Measurements from ENCODE around the gene XIRP1.

XIRP1 gene

GRCh38 chr3:39156421-39156820, 36.0 kb downstream of the XIRP1 start:
- no peaks in the 10 kb centered on the region for H3K27me3 ChIP-seq (replicated peaks; ENCODE audit: control insufficient read depth, insufficient read depth, low read length)
- H3K4me3 ChIP-seq (ENCODE audit: low read length), result no peak overlapping the region
- H3K4me1 ChIP-seq (ENCODE audit: control insufficient read depth, insufficient read depth, low read length), result peaks cover 29% of the 10 kb centered on the region
- no peaks in the 10 kb centered on the region for H3K36me3 ChIP-seq (ENCODE audit: control insufficient read depth, insufficient read depth, low read length, severe bottlenecking)
- no peak for DNase-seq (ENCODE audit: low read depth)
- H3K9ac ChIP-seq (ENCODE audit: low read length), result no peak overlapping the region
- no peaks in the 10 kb centered on the region for H3K9me3 ChIP-seq (ENCODE audit: control insufficient read depth, low read length)

DNA sequence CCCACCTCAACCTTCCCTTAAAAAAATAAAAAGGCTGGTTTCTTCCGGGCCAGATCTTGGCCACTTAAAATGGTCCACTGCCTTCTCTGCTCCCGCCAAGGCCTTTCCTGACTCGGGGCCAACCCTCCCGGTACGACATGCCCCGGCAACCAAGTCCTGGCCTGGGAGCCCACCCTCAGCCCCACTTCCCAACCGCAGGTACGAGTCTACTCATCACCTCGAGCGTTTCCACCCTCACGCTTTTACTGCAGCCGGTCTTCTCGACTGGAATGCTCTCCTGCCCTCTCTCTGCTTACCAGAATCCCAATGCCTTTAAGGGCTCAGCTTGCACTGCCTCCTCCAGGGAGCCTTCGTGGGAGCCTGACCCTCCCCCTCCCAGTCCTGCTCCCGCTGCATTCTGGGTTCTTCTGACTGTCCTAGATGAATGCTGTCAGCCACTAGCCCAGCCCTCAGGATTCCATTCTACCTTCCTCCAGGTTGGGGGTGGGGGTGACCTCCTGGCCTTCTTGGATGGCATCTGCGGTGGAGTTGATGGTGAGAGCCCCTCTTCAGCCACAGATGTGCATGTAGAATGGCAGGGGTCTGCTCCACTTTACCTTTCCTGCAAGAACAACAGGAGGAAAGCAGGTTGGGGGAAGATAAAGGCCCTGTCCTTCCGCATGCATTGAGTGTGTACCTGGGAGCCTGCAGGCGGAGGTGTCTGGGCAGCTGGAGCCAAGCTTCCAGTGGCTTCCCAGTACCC, 37.9 kb downstream of the XIRP1 start:
- H3K27me3 ChIP-seq (replicated peaks; ENCODE audit: control insufficient read depth, insufficient read depth, low read length), result no peaks in the 10 kb centered on the region
- peaks cover 39% of the 10 kb centered on the region for H3K4me1 ChIP-seq (ENCODE audit: control insufficient read depth, insufficient read depth, low read length)
- peak; percentile 20 for DNase-seq (ENCODE audit: low read depth)
- H3K9me3 ChIP-seq (ENCODE audit: control insufficient read depth, low read length), result no peaks in the 10 kb centered on the region
- no peaks in the 10 kb centered on the region for H3K36me3 ChIP-seq (ENCODE audit: control insufficient read depth, insufficient read depth, low read length, severe bottlenecking)
- no peak overlapping the region for H3K9ac ChIP-seq (ENCODE audit: low read length)
- no peak overlapping the region for H3K4me3 ChIP-seq (ENCODE audit: low read length)

- no peak for DNase-seq (ENCODE audit: low read depth)
- Histone ChIP-seq H3K4me1 (ENCODE audit: control insufficient read depth, insufficient read depth, low read length) (peaks cover 39% of the 10 kb centered on the region), H3K9ac (ENCODE audit: low read length) (no peak overlapping the region), H3K9me3 (ENCODE audit: control insufficient read depth, low read length) (no peaks in the 10 kb centered on the region), H3K36me3 (ENCODE audit: control insufficient read depth, insufficient read depth, low read length, severe bottlenecking) (no peaks in the 10 kb centered on the region), H3K4me3 (ENCODE audit: low read length) (peak overlapping the region; percentile 57), H3K27me3 (replicated peaks; ENCODE audit: control insufficient read depth, insufficient read depth, low read length) (no peaks in the 10 kb centered on the region)
These were observed 38.5 kb downstream of the XIRP1 start for GRCh38 chr3:39153977-39154279.

DNA sequence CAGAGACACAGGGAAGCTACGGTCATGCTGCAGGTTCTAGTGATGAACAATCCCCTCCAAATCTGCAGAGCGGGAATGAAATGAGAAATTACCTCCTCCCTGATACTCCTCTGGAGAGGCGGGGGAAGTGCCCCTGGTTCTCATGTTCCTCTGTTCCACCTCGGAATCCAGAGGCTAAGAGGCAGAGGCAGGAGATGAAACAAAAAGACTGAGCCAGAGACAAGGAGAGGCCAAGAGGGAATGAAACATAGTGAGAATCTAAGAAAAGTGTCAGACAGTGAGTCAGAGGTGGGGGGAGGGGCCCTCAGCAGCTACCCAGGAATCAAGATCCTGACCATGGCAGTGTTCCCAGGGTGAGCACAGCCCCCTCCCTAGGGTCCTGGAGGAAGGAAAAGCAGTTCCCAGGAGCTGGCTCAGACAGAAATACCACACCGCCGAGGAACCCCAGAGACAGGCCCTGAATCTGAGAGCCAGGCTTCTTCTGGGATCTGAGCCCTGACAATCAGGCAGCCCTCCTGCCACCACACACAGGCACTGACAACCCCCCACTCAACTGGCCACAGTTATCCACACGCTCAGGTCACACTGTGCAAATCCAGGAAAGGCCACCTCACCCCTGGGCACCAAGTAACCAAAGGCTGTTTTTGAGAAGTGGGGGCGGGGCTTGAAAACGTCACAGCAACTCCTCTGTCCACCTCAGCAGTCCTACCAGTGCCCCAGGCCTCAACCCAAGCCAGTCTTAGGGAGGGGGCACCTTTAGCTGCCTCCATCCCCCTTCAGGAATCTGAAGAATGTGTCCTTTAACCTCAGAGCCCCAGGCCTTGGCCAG, 41.4 kb downstream of the XIRP1 start:
- H3K4me1 ChIP-seq (ENCODE audit: control insufficient read depth, insufficient read depth, low read length), result peaks cover 66% of the 10 kb centered on the region
- peak; percentile 97 for DNase-seq (ENCODE audit: low read depth)
- H3K36me3 ChIP-seq (ENCODE audit: control insufficient read depth, insufficient read depth, low read length, severe bottlenecking), result peaks cover 5% of the 10 kb centered on the region
- peak overlapping the region; percentile 91 for H3K9ac ChIP-seq (ENCODE audit: low read length)
- peak overlapping the region; percentile 89 for H3K4me3 ChIP-seq (ENCODE audit: low read length)
- H3K27me3 ChIP-seq (replicated peaks; ENCODE audit: control insufficient read depth, insufficient read depth, low read length), result no peaks in the 10 kb centered on the region
- H3K9me3 ChIP-seq (ENCODE audit: control insufficient read depth, low read length), result no peaks in the 10 kb centered on the region

DNA sequence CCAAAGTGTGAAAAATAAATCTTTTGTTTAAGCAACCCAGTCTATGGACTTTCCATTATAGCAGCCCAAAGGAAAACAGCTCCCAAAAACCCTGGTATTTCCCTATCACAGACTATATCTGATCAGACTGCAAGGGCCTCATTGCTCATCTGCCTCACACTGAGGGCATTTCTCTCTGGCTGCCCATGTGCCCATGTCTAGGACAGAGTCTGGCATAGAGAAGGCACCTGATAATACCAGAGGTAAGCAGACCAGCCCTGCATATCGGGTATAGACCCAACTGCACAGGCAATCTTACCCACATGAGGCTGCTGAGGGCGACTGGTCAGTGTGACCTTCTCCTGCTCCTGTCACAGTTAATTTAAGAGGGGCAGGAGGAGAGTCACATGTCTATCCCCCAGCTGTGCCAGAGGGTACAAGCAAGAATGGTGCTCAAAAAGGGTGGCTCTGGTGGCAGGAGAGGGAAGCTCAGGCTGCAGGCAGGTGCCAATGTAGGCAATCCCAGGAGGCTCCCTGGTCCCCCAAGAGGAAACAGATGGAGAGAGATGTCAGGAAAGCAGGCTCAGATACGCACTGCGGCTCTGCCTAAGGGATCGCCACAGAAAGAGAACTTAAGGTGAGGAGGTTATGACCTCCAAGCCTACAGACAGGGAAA, 42.1 kb downstream of the XIRP1 start:
- Histone ChIP-seq H3K4me3 (ENCODE audit: low read length) (peak overlapping the region; percentile 89), H3K36me3 (ENCODE audit: control insufficient read depth, insufficient read depth, low read length, severe bottlenecking) (peaks cover 13% of the 10 kb centered on the region), H3K4me1 (ENCODE audit: control insufficient read depth, insufficient read depth, low read length) (peaks cover 70% of the 10 kb centered on the region), H3K9me3 (ENCODE audit: control insufficient read depth, low read length) (no peaks in the 10 kb centered on the region), H3K9ac (ENCODE audit: low read length) (peak overlapping the region; percentile 49), H3K27me3 (replicated peaks; ENCODE audit: control insufficient read depth, insufficient read depth, low read length) (no peaks in the 10 kb centered on the region)
- DNase-seq (ENCODE audit: low read depth), result peak; percentile 41

DNA sequence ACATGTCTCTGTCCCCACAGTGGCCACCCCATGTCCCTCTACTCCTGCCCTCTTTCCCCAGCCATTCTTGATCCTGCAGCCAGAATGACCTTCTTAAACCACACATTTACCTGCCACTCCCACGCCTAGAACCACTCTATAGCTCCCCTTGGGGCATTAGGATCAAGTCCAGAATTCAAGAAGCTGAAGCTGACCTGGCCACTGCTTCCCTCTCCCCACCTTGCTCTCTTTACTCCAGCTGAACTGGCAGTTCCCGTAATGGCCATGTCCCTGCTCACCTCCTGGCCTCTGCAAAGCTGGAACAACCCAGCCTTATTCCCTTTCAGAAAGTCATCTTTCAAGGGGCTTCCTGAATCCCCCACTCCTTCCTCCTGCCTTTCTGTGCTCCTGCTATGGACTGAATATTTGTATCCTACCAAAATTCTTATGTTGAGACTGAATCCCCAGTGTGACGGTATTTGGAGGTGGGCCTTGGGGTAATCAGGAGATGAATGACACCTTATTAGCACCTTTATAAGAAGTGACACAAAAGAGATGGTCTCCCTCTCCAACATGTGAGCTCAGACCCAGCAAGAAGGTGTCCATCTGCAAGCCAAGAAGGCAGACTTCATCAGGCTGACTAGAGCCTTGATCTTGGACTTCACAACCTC, 42.8 kb downstream of the XIRP1 start:
- DNase-seq (ENCODE audit: low read depth), result no peak
- peaks cover 70% of the 10 kb centered on the region for H3K4me1 ChIP-seq (ENCODE audit: control insufficient read depth, insufficient read depth, low read length)
- no peaks in the 10 kb centered on the region for H3K9me3 ChIP-seq (ENCODE audit: control insufficient read depth, low read length)
- H3K27me3 ChIP-seq (replicated peaks; ENCODE audit: control insufficient read depth, insufficient read depth, low read length), result no peaks in the 10 kb centered on the region
- peak overlapping the region; percentile 89 for H3K4me3 ChIP-seq (ENCODE audit: low read length)
- H3K9ac ChIP-seq (ENCODE audit: low read length), result no peak overlapping the region
- H3K36me3 ChIP-seq (ENCODE audit: control insufficient read depth, insufficient read depth, low read length, severe bottlenecking), result peaks cover 19% of the 10 kb centered on the region

DNA sequence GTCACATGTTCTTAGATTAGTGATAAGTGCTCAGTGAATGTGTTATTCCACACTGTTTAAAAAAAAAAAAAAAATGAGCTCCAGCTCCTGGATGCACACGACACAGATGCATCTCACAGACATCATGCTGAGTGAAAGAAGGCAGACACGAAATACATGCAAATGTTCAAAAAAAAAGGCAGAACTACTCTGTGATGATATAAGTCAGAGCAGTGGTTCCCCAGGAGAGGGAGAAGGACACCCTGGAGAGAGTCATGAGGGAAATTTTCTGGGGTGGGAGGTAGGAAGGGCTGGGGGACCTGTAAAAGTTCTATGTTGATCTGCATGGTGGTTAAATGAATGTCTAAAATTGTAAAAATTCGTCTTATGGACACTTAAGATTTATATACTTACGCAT, 43.3 kb downstream of the XIRP1 start:
- Histone ChIP-seq H3K36me3 (ENCODE audit: control insufficient read depth, insufficient read depth, low read length, severe bottlenecking) (peaks cover 25% of the 10 kb centered on the region), H3K27me3 (replicated peaks; ENCODE audit: control insufficient read depth, insufficient read depth, low read length) (no peaks in the 10 kb centered on the region), H3K4me1 (ENCODE audit: control insufficient read depth, insufficient read depth, low read length) (peaks cover 70% of the 10 kb centered on the region), H3K9me3 (ENCODE audit: control insufficient read depth, low read length) (no peaks in the 10 kb centered on the region), H3K9ac (ENCODE audit: low read length) (peak overlapping the region; percentile 21), H3K4me3 (ENCODE audit: low read length) (no peak overlapping the region)
- DNase-seq (ENCODE audit: low read depth), result no peak

DNA sequence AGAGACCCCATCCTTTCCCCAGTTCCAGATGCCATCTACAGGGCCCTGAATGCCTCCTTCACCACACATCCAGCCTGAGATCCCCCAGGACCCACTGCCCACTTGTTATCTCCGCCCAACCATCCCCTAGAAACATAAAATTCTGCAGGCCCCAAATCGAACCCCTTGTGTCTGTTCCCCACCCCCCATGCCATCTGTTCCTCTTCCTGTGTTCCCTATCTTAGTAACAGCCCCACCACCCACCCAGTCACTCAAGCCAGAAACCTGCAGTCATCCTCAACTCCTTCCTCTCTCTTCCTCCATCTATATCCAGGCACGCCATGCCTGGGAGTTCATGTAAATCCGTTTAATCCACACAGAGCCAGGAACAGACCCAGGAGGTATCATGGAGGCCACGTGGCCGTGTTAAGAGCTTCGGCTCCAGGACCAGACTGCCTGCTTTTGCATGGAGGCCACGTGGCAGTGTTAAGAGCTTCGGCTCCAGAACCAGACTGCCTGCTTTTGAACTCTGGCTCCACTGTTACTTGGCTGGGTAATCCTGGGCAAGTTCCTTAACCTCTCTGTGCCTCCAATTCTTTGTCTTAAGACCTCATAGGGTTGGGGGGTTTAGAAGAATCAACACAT, 43.8 kb downstream of the XIRP1 start:
- Histone ChIP-seq H3K9me3 (ENCODE audit: control insufficient read depth, low read length) (no peaks in the 10 kb centered on the region), H3K9ac (ENCODE audit: low read length) (peak overlapping the region; percentile 57), H3K4me3 (ENCODE audit: low read length) (no peak overlapping the region), H3K27me3 (replicated peaks; ENCODE audit: control insufficient read depth, insufficient read depth, low read length) (no peaks in the 10 kb centered on the region), H3K4me1 (ENCODE audit: control insufficient read depth, insufficient read depth, low read length) (peaks cover 70% of the 10 kb centered on the region), H3K36me3 (ENCODE audit: control insufficient read depth, insufficient read depth, low read length, severe bottlenecking) (peaks cover 30% of the 10 kb centered on the region)
- peak; percentile 39 for DNase-seq (ENCODE audit: low read depth)

DNA sequence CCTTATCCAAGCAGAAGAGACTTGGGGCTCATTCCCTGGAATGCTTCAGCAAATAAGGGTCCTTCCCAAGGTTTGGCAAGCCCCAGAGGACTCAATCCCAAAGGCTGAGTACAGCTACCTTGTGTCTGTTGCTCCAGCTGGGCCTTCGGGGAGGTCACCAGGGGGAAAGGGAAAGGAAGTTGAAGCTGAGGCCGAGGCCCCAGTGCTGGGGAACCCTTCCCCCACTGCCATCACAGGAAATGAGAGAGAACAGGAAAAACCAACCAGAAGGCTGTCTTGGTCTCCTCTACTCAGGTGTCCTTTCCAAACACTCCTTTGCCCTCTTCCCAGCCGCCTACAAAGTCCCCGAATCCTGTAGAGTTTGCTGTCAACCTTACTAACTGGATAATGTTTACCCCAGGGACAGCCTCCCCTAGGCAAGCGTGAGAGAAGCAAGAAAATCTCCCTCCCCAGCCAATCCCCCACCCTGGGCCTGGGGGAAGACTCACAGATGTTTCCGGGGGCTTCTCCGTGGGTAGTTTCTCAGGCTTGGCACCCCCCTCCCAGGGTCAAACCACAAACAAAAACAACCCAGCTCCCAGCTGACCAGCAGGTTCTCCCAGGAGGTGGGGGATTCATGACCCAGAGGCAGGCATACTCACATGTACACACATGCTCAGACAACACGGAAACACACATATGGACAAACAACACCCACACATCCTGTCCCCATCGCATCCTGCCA, 44.5 kb downstream of the XIRP1 start:
- Histone ChIP-seq H3K36me3 (ENCODE audit: control insufficient read depth, insufficient read depth, low read length, severe bottlenecking) (peaks cover 37% of the 10 kb centered on the region), H3K4me3 (ENCODE audit: low read length) (peak overlapping the region; percentile 46), H3K4me1 (ENCODE audit: control insufficient read depth, insufficient read depth, low read length) (peaks cover 70% of the 10 kb centered on the region), H3K9me3 (ENCODE audit: control insufficient read depth, low read length) (no peaks in the 10 kb centered on the region), H3K9ac (ENCODE audit: low read length) (peak overlapping the region; percentile 57), H3K27me3 (replicated peaks; ENCODE audit: control insufficient read depth, insufficient read depth, low read length) (no peaks in the 10 kb centered on the region)
- DNase-seq (ENCODE audit: low read depth), result peak; percentile 51

Measured in adipocyte (in vitro differentiated cells).